K562 (cell line): ENCODE data around the gene ANO4. TPM values are rescaled to one million over a fixed set of nuclear protein-coding genes. Genes with fewer than 3 reads are reported as not detected.
A peak's percentile ranks its signal among the peaks of the same experiment; 100 is the strongest.

Source experiments
- BCL6 ChIP-seq: fragments of 250-450 bp; sonication (Bioruptor Pico); IDR thresholded peaks from 2 replicates; pipeline ENCODE4 v1.4.0; 2020
- CC2D1A ChIP-seq: fragments of 450-650 bp; IDR thresholded peaks from 2 replicates; pipeline ENCODE4 v1.6.1; 2017; ENCODE audit warnings: mild to moderate bottlenecking
- CREM ChIP-seq: IDR thresholded peaks from 2 replicates; pipeline ENCODE4 v1.6.1; 2014; ENCODE audit warnings: antibody characterized with exemption, low read depth
- CTBP1 ChIP-seq: fragments of 450-650 bp; IDR thresholded peaks from 2 replicates; pipeline ENCODE4 v1.6.1; 2016; ENCODE audit warnings: borderline replicate concordance
- EP300 ChIP-seq: IDR thresholded peaks from 2 replicates; pipeline ENCODE4 v1.6.1; 2012; ENCODE audit warnings: low read length, improper control_type of control experiment
- HNRNPLL ChIP-seq: fragments of 200-400 bp; formaldehyde crosslinking; IDR thresholded peaks from 2 replicates; pipeline ENCODE4 v1.6.1; 2017; ENCODE audit warnings: low read length, low read depth, mild to moderate bottlenecking; ENCODE audit not compliant: poor library complexity, severe bottlenecking
- JUND ChIP-seq, 2 experiments: IDR thresholded peaks; 2 replicates in 1 of 2; 3 replicates in 1 of 2; pipeline ENCODE4 v1.6.1; 2011; ENCODE audit warnings: borderline replicate concordance in 2 of 2, low read depth in 2 of 2, low read length in 2 of 2, improper control_type of control experiment in 1 of 2, missing biosample characterization in 1 of 2, missing genetic modification characterization in 1 of 2, missing genetic modification reagents in 1 of 2
- KDM5B ChIP-seq: fragments of 200-600 bp; sonication (generic); IDR thresholded peaks from 2 replicates; pipeline ENCODE4 v1.6.1; 2012; ENCODE audit warnings: low read depth, mild to moderate bottlenecking, moderate library complexity, low read length, control low read depth, inconsistent platforms; ENCODE audit not compliant: insufficient replicate concordance
- MAFF ChIP-seq: IDR thresholded peaks from 2 replicates; pipeline ENCODE4 v1.6.1; 2012; ENCODE audit warnings: low read length, improper control_type of control experiment
- NUFIP1 ChIP-seq: fragments of 450-650 bp; IDR thresholded peaks from 2 replicates; pipeline ENCODE4 v1.6.1; 2018; ENCODE audit not compliant: partially characterized antibody
- PHB ChIP-seq: fragments of 250-450 bp; sonication (Bioruptor Pico); IDR thresholded peaks from 2 replicates; pipeline ENCODE4 v1.5.0; 2021
- RBM22 ChIP-seq: fragments of 200-400 bp; formaldehyde crosslinking; IDR thresholded peaks from 2 replicates; pipeline ENCODE4 v1.6.1; 2018; ENCODE audit warnings: low read length, low read depth; ENCODE audit not compliant: poor library complexity, severe bottlenecking
- RBM34 ChIP-seq: fragments of 200-400 bp; formaldehyde crosslinking; IDR thresholded peaks from 2 replicates; pipeline ENCODE4 v1.6.1; 2018; ENCODE audit warnings: low read length, borderline replicate concordance; ENCODE audit not compliant: insufficient read depth
- SIX5 ChIP-seq, 2 experiments: IDR thresholded peaks; 2 replicates each; pipeline ENCODE4 v1.6.1; 2011; ENCODE audit warnings: low read length in 2 of 2, borderline replicate concordance in 1 of 2, low read depth in 1 of 2, mild to moderate bottlenecking in 1 of 2, moderate library complexity in 1 of 2; ENCODE audit not compliant: insufficient read depth in 1 of 2
- SMARCA4 ChIP-seq: fragments of 450-650 bp; IDR thresholded peaks from 2 replicates; pipeline ENCODE4 v1.6.1; 2016
- STAG1 ChIP-seq: sonication (generic); formaldehyde crosslinking; IDR thresholded peaks from 2 replicates; pipeline ENCODE4 v1.5.0; 2020; ENCODE audit warnings: missing genetic modification reagents, borderline replicate concordance
- TGIF2 ChIP-seq: sonication (generic); formaldehyde crosslinking; IDR thresholded peaks from 2 replicates; pipeline ENCODE4 v1.8.1; 2022; ENCODE audit warnings: mild to moderate bottlenecking, missing genetic modification reagents, moderate library complexity
- TRIM28 ChIP-seq: fragments of 450-650 bp; IDR thresholded peaks from 2 replicates; pipeline ENCODE4 v1.6.1; 2017
- ZBTB17 ChIP-seq: fragments of 450-650 bp; formaldehyde crosslinking; IDR thresholded peaks from 2 replicates; pipeline ENCODE4 v1.4.0; 2020; ENCODE audit warnings: mild to moderate bottlenecking
- ZBTB9 ChIP-seq: fragments of 450-650 bp; formaldehyde crosslinking; IDR thresholded peaks from 2 replicates; pipeline ENCODE4 v1.4.0; 2020; ENCODE audit warnings: mild to moderate bottlenecking, moderate library complexity
- ZFPM2 ChIP-seq: fragments of 250-450 bp; sonication (Bioruptor Pico); IDR thresholded peaks from 2 replicates; pipeline ENCODE4 v1.5.1; 2022; ENCODE audit warnings: mild to moderate bottlenecking
- ZNF551 ChIP-seq: fragments of 250-450 bp; sonication (Bioruptor Pico); IDR thresholded peaks from 2 replicates; pipeline ENCODE4 v1.5.0; 2021; ENCODE audit warnings: mild to moderate bottlenecking, moderate library complexity
- ZNF76 ChIP-seq: fragments of 250-450 bp; sonication (Bioruptor Pico); IDR thresholded peaks from 2 replicates; pipeline ENCODE4 v1.4.0; 2020; ENCODE audit warnings: mild to moderate bottlenecking, moderate library complexity, borderline replicate concordance
- polyA plus RNA-seq, 8 experiments: library from polyadenylated mRNA; depleted of rRNA in 4 of 8; stranded (reverse) in 5 of 8; unstranded in 3 of 8; fragments of >200 nt; fragmentation: Nextera tagmentation in 2 of 8; fragmentation: Illumina TruSeq in 1 of 8; extraction: Ambion mirVana in 2 of 8; extraction: Trizol in 1 of 8; gene quantifications; 2 replicates each; pipeline versions ENCODE4 v1.2.1 to v1.2.3, GENCODE V29; 2011 to 2014; ENCODE audit warnings: inconsistent platforms in 1 of 8, missing spikeins in 1 of 8
- total RNA-seq, 7 experiments: library from RNA; depleted of rRNA in 6 of 7; stranded (reverse); fragments of >200 nt in 6 of 7; fragmentation: Illumina TruSeq in 2 of 7; extraction: Trizol in 2 of 7; gene quantifications; 2 replicates each; pipeline versions ENCODE4 v1.2.1 to v1.2.3, GENCODE V29; 2011 to 2021; ENCODE audit warnings: low replicate concordance in 1 of 7

The ANO4 gene
- total and polyA plus RNA-seq, 9 of the 15 experiments (the other 6 are each of a cell fraction or from before 2014, with no cell fraction given): not detected

DNA sequence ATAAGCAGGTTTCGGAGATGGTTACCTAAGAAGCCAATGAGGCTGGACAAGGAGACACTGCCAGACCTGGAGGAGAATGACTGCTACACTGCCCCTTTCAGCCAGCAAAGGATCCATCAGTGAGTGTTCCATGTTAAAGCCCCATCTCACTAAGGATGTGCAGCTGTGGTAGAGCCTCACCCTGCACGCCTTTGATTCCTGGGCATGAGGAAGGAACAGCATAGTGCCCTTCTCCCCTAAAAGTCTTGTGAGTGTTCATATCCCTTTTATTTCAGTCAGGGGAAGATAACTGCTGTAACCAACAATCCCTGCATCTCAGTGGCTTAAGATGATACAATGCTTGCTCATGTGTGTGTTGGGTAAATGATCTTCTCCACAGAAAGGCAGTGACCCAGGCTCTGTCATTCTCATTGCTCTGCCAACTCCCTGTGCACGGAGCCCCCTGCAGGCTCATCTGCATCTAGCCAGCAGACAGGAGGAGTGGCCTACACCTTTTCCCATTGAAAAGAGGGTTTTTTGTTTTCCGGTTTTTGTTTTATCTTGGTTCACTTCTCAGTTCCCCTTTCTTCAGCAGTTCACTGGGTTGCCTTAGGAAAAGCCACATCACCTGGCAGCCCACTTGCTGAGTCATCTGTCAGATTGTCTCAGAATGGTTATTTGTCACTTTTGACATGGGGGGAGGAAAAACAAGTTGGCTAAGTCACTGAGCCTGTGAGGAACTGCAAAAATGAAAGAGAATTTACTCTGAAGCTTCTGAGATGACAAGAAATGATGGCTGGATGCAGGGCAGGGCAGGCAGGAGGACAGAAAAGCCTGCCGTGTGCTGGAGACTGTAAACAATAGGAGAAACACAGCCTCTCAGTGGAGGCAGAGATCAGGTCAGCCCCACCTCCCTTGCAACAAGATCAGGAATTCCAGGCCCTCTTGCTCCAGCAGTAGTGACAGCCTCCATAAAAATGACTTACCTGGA lies 193.3 kb downstream of the ANO4 start (continued):
- TF ChIP-seq CTBP1: peak; percentile 36; the same call in 1 of the 2 replicates
- TF ChIP-seq TRIM28: no peak
- TF ChIP-seq ZBTB17 (CRISPR knock-in tag): no peak
- TF ChIP-seq JUND (IDR thresholded peaks at IDR 0.05; ENCODE audit: borderline replicate concordance, low read depth, low read length): peak; percentile 73
- peak; percentile 82; the same call in 2 of the 3 replicates for TF ChIP-seq JUND (tag; IDR thresholded peaks at IDR 0.05; ENCODE audit: borderline replicate concordance, low read depth, low read length)
- TF ChIP-seq SIX5 (IDR thresholded peaks at IDR 0.05; ENCODE audit: borderline replicate concordance in 1 of 2, insufficient read depth in 1 of 2, low read depth in 1 of 2, low read length in 2 of 2): no peak
- no peak for TF ChIP-seq STAG1 (CRISPR knock-in tag)
- no peak for TF ChIP-seq RBM34
- TF ChIP-seq SMARCA4: peak; percentile 47; the same call in 1 of the 2 replicates
- TF ChIP-seq CREM: no peak
- TF ChIP-seq CC2D1A: no peak
- no peak for TF ChIP-seq ZNF76
- TF ChIP-seq ZFPM2 (CRISPR knock-in tag): no peak
- no peak for TF ChIP-seq HNRNPLL
- no peak for TF ChIP-seq ZNF551 (CRISPR knock-in tag)
- TF ChIP-seq TGIF2: no peak
- TF ChIP-seq NUFIP1: no peak
- no peak for TF ChIP-seq EP300
- no peak for TF ChIP-seq ZBTB9 (CRISPR knock-in tag)
- no peak for TF ChIP-seq PHB (CRISPR knock-in tag)
- TF ChIP-seq KDM5B: no peak
- peak; percentile 89 for TF ChIP-seq MAFF
- no peak for TF ChIP-seq RBM22
- TF ChIP-seq BCL6 (CRISPR knock-in tag): no peak
